Brain microvascular endothelial cell (primary cell): ENCODE data around the gene GRM2.

ENCODE experiments used
- DNase-seq: peaks from one replicate; pipeline ENCODE4 v3.0.0-alpha.2; 2020
- H3K27ac ChIP-seq: fragments of 250-450 bp; sonication (Bioruptor Pico); 2 replicates; pipeline ENCODE4 v1.5.1; 2020; ENCODE audit warnings: mild to moderate bottlenecking, moderate library complexity
- H3K27me3 ChIP-seq: fragments of 250-450 bp; sonication (Bioruptor Pico); replicated peaks from 2 replicates; pipeline ENCODE4 v1.5.1; 2020; ENCODE audit warnings: mild to moderate bottlenecking
- H3K36me3 ChIP-seq: fragments of 250-450 bp; sonication (Bioruptor Pico); replicated peaks from 2 replicates; pipeline ENCODE4 v1.5.1; 2020; ENCODE audit warnings: mild to moderate bottlenecking
- H3K4me3 ChIP-seq: 2 replicates; pipeline ENCODE4 v1.5.1; 2011; ENCODE audit warnings: low read depth, mild to moderate bottlenecking, control low read depth, low read length, moderate library complexity
- in situ Hi-C: cut with HindIII; loops from 2 replicates; pipeline ENCODE4 v1.10.0; 2017; ENCODE audit warnings: low sequenced_read_pairs, low pct_ligation_motif_present
- TF ChIP-seq, protein P1 (sequence below): IDR thresholded peaks from 2 replicates; pipeline ENCODE4 v1.5.1; 2011; ENCODE audit warnings: low read depth, mild to moderate bottlenecking, moderate library complexity, low read length, control low read depth, inconsistent platforms; ENCODE audit errors: missing control alignments

GRM2 gene

GRCh38 chr3:51717947-51718346 lies 11.1 kb downstream of the GRM2 start:
- TF ChIP-seq, protein P1, sequence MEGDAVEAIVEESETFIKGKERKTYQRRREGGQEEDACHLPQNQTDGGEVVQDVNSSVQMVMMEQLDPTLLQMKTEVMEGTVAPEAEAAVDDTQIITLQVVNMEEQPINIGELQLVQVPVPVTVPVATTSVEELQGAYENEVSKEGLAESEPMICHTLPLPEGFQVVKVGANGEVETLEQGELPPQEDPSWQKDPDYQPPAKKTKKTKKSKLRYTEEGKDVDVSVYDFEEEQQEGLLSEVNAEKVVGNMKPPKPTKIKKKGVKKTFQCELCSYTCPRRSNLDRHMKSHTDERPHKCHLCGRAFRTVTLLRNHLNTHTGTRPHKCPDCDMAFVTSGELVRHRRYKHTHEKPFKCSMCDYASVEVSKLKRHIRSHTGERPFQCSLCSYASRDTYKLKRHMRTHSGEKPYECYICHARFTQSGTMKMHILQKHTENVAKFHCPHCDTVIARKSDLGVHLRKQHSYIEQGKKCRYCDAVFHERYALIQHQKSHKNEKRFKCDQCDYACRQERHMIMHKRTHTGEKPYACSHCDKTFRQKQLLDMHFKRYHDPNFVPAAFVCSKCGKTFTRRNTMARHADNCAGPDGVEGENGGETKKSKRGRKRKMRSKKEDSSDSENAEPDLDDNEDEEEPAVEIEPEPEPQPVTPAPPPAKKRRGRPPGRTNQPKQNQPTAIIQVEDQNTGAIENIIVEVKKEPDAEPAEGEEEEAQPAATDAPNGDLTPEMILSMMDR = no peak
- H3K27ac ChIP-seq = no peak overlapping the region
- H3K4me3 ChIP-seq = no peak overlapping the region
- no peaks in the 10 kb centered on the region for H3K36me3 ChIP-seq
- in situ Hi-C loops = no loop called here
- H3K27me3 ChIP-seq = no peaks in the 10 kb centered on the region
- DNase-seq = no peak

- peak; percentile 25 for DNase-seq
- Histone ChIP-seq H3K27me3 (no peaks in the 10 kb centered on the region), H3K36me3 (no peaks in the 10 kb centered on the region), H3K4me3 (no peak overlapping the region), H3K27ac (no peak overlapping the region)
- TF ChIP-seq, protein P1 = peak; percentile 81
- in situ Hi-C loops = no loop called here
Observed at GRCh38 chr3:51718547-51719409, 11.9 kb downstream of the GRM2 start.

DNA sequence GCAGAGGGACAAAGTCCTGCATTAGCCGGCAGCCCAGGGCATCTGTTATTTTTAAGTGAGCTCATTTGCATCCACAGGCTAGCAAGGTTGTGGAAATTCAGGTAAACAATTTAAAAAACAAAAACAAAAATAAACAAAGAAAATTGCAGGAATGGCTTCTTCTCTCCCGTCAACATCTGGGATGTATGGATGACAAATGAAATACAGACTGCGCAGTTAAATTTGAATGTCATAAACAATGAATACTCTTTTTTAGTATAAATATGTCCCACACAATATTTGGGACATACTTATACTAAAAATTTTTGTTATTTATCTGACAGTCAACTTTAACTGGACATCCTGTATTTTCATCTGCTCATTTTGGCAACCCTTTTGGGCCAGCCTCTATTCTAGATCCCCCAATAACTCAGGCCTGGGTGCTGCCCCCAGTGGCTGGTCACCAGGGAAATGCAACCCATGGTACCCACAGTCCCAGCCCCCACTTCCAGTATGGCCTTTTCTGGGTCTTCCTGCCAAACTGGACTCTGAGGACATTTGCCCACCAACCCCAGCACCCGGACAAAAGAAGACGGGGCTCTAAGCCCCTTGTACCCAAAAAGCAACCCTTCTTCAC lies 12.7 kb downstream of the GRM2 start:
- H3K36me3 ChIP-seq = no peaks in the 10 kb centered on the region
- no peak overlapping the region for H3K27ac ChIP-seq
- TF ChIP-seq, protein P1 = peak; percentile 46
- in situ Hi-C loops = no loop called here
- DNase-seq = no peak
- H3K27me3 ChIP-seq = no peaks in the 10 kb centered on the region
- H3K4me3 ChIP-seq = no peak overlapping the region

- in situ Hi-C loops = no loop called here
- no peak for DNase-seq
- H3K27ac ChIP-seq = no peak overlapping the region
- H3K27me3 ChIP-seq = no peaks in the 10 kb centered on the region
- TF ChIP-seq, protein P1 = no peak
- no peaks in the 10 kb centered on the region for H3K36me3 ChIP-seq
- H3K4me3 ChIP-seq = no peak overlapping the region
Observed at GRCh38 chr3:51720292-51721061, 13.6 kb downstream of the GRM2 start.

DNA sequence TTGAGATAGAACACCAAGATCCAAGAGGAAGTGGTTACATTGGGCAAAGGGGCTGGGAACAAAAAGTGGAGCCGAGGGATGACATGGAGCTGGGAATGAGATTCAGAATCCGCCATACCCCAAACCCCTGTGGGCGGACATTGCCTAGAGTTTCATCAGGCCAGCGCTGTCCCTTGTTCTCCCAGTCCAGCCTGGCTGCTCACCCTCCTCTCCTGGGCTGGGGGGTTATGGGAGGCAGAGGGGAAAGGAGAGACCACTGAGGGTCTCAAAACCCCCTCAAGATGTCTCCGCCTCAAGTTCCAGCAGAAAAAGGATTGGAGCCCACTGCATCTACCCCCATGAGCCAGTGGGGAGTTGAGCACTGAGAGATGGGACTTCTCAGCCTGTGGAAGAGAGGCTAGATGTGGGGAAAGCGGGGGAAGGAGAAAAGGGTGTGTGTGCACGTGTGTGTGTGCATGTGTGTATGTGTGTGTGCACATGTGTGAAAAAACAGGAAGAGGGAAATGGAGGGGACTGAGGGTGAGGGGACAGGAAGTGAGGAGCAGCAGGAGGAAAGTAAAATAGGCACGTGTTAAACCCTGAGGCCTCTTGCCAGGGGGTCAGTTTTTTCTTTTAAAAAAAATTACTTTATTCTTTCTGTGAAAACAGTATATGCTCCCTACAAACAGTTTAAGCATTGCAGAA lies 14.3 kb downstream of the GRM2 start:
- H3K27ac ChIP-seq = no peak overlapping the region
- H3K36me3 ChIP-seq = no peaks in the 10 kb centered on the region
- H3K27me3 ChIP-seq = no peaks in the 10 kb centered on the region
- DNase-seq = no peak
- TF ChIP-seq, protein P1 = no peak
- in situ Hi-C loops = no loop called here
- H3K4me3 ChIP-seq = no peak overlapping the region
